HG03097 (cell line): ENCODE results near the gene CADM1.

Experiments
- ATAC-seq: cut with Tn5 transposase; IDR thresholded peaks from one replicate; pipeline ENCODE4 v1.9.1; 2021; ENCODE audit not compliant: unreplicated experiment, low FRiP score

Gene CADM1

GRCh38 chr11:115453693-115454490 is 50.3 kb downstream of the CADM1 start:
- ATAC-seq = no peak

- ATAC-seq = no peak
Measured at GRCh38 chr11:115452241-115452640, 52.0 kb downstream of the CADM1 start.

DNA sequence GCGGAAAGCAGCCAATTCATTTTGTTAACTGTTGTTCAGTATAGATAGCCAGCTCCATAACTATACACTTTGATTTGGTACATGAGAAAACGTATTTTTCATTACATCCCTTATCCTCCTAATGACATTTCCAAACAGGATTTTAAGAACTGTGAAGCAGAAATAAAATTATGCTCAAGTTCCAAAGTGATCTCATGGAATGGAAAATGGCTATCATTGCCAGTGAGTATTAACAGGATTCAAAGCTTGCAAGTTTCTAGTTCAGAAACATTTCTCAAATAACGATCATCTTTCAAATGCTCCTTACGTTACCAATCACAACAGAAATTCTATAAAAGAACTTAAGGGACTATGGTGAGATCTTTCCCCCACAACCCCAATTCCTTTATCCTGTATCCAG is 53.7 kb downstream of the CADM1 start:
- no peak for ATAC-seq

DNA sequence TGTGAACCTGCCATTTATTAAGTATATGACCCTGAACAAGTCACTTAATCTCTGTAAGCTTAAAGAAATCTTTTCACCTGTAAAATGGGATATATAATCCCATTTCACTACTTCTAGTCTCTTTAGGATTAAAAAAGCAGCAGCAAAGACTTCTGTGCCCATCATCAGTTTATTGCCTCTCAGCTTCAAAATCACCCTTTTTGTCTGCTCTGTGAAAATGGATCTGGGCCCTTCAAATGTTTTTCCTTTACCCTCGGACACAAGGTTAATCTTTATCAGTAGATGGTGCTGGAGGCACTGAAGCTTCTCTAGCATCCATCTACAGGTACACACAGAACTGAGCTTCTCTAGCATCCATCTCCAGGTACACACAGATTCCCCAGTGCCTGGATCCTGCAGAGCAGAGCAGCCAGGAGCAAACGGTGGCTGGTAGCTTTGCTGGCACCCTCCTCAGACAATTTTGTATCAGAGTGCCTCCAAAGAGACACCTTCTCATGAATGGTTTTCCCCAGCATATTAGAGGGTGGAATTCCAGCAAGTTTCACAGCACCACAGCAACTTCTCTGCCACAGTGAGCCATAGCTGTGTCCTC is 56.8 kb downstream of the CADM1 start:
- ATAC-seq = no peak

- no peak for ATAC-seq
Measured at GRCh38 chr11:115446214-115446613, 58.0 kb downstream of the CADM1 start.

- ATAC-seq = no peak
Measured at GRCh38 chr11:115444542-115444941, 59.7 kb downstream of the CADM1 start.

GRCh38 chr11:115439969-115440540 is 64.2 kb downstream of the CADM1 start:
- no peak for ATAC-seq

DNA sequence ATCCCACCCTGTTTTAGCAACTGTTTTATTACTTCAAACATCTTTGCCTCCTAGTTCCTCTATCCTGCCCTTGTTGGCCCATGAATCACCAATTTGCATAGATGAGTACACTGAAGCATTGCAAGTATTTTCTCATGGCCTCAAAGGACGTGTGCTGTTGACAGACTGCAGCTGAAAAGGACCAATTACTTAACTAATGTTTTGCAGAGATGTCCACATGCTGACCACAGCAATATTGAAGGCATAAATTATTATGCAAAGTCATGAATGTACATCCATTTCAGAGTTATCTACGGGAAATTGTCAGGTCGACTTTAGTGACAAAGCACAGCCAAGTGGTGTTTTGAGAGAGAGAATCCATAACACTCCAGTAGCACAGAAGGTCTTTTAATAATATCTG is 64.8 kb downstream of the CADM1 start:
- no peak for ATAC-seq

DNA sequence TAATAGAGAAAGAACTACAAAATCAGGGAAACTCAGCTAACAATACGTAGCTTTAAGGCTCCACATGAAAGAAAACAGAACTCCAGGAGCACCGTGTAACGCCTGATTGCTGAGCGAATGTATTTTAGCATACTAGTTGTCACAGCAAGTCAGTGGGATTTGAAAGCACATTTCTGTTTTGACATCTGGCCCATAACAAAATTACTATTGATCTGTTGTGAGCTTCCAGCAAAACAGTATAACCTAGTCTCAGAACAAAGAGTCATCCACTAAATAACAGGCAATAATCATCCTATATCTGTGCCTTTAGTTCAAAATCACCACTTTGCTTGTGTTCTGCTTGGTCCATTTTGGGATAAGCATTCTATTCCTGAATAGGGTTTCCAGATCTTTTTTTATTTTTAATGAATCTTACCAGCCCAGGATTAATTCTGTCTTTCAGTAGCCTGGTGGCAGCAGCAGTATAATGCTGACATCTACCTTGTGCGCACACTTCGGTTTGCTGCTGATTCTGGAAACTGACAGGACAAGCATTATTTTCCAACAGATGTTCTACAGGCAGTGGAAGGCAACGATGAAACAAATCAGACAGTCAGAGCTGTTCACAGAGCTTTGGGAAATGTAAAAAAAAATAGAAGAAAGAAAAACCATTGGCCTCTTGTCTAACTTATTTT is 66.2 kb downstream of the CADM1 start:
- no peak for ATAC-seq

DNA sequence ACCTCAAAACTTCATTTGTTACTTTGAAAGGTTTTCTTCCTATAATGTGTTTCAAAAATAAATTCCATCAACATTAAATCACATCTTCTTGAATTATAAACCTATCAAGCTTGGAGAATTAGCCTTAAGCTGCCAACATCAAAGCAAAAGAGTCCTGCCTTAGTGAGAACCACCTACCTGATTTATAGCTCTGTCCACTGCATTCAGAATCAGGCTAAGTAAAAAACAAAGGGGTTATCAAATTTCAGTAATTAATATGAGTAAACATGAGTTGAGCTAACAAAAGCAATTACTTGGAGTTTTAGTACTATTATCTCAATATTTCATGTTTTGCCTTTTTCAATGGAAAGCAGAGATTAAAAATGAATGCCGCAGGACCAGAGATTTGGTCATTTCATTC is 73.9 kb downstream of the CADM1 start:
- no peak for ATAC-seq

DNA sequence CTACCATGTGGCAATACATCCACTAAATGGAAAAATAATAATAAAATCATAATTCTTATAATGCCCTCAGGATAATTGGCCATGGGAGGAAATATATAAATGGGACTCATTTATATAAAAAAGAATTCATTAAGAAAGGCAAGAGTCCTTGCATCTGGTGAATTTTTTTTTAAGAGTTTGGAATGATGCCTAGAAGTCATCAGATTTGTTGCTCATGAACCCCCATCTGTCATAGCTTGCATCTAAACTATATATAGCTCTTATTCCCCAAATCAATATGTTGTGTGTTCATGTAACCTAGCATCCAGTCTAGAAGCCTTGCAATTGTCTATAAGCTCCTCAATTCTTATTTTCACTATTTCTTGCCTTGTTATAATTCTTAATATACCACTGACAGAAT is 75.9 kb downstream of the CADM1 start:
- ATAC-seq = no peak

- no peak for ATAC-seq
Measured at GRCh38 chr11:115425816-115426215, 78.4 kb downstream of the CADM1 start.

DNA sequence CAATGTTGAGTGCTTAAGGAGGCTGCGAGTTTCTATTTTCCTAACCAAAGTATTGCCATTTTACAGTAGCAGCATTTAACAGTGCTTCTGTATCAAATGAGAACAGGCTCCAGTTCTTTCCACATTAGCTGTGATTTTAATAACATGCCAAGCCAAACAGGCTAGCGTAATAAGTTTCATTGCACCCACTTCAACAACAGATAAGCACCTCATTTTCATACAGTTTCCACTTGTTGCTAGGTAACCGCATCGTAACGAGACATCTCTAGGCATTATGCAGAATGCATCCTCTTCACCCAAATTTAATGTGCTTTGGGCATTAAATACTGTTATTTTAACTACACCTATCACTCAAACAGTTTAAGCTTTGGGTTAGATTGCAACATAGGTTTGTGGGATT is 79.0 kb downstream of the CADM1 start:
- ATAC-seq = no peak

- ATAC-seq = no peak
Measured at GRCh38 chr11:115423728-115424459, 80.3 kb downstream of the CADM1 start.

DNA sequence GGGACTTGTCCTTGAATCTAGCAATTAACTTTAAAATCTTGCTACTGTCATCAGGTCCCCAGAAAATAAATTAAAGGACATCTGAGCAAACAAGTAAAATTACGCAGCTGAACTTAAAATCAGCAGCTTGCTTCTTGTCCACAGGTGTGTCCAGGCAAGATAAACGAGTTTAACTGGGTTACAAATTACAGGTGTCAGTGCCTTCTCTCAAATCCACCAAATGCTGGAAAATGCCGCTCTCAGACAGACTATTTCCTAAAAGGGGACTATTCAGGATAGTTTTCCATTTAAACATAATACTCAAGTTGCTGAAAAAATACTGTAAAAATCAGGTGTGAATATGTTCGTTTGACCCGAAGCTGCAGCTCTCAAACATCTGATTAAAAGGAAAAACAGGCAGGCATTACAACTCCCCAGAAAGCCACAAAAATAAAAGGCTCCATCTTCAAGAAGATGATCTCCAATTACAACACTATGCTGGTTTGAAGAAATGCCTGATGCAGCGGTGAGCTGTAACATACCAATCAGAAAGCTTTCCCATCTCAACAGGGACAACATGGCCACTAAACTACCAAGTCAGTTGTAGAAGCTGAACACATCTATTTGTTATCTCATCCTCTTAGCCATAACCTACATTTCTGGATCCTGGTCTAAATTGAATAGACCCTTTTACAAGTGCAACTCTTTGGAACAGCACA is 82.1 kb downstream of the CADM1 start:
- no peak for ATAC-seq

- no peak for ATAC-seq
Measured at GRCh38 chr11:115421352-115421991, 82.7 kb downstream of the CADM1 start.

DNA sequence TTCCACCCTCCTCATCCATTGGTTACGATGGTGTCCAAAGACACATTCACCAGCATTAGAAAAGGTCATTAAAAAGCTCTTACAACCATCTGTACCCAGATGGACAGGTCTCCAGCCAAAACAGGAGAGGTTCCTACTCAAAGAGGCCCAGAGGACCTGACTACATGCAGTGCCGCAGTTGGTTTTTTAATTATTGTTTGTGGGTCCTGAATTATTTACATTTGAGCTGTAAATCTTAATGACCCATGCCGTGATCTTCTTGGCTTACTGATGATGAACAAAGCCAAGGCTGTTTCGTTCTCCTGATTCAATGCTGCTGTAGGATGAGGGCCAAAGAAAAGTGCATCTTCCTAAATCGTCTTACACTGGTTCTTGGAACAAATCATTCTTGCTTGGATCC is 83.7 kb downstream of the CADM1 start:
- no peak for ATAC-seq

DNA sequence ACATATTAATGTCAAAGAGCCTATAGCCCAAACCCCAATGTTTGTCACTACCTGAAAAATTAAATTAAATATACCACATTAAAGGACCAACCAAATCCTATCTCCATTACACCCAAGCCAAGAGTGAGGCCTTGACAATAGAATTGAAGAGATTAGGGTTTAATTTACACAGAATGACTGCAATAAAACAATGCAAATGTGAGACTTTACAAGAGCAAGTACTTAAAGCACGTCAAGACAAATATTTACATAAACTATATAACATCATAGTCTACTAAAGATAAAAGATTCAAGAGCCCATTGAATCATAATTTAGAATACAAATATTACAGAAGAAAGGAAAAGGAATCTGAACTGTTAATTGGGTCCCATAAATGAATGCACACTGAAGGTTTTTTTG is 85.6 kb downstream of the CADM1 start:
- no peak for ATAC-seq

GRCh38 chr11:115418081-115418480 is 86.1 kb downstream of the CADM1 start:
- no peak for ATAC-seq

- ATAC-seq = no peak
Measured at GRCh38 chr11:115411120-115411519, 93.1 kb downstream of the CADM1 start.
